GM12878 (cell line): Measurements from ENCODE around the gene DENND6A. TPM values are rescaled to one million over a fixed set of nuclear protein-coding genes. Genes with fewer than 3 reads are reported as not detected.

ENCODE experiments used
- polyA plus RNA-seq, 11 experiments: library from polyadenylated mRNA; depleted of rRNA in 4 of 11; unstranded in 6 of 11; stranded (reverse) in 5 of 11; fragments of >200 nt; fragmentation: Nextera tagmentation in 4 of 11; fragmentation: Illumina TruSeq in 1 of 11; extraction: Ambion mirVana in 4 of 11; extraction: Trizol in 1 of 11; gene quantifications; 1 replicate in 1 of 11; 2 replicates in 10 of 11; pipeline versions ENCODE4 v1.2.1 to v1.2.3, GENCODE V29; 2011 to 2016; ENCODE audit warnings: inconsistent platforms in 2 of 11, missing spikeins in 2 of 11, low read depth in 1 of 11
- small RNA-seq: library from RNA; depleted of rRNA; stranded (forward); fragments of <200 nt; gene quantifications from one replicate; pipeline ENCODE3, GENCODE V24; 2014
- total RNA-seq, 4 experiments: library from RNA; depleted of rRNA in 3 of 4; stranded (reverse); fragments of >200 nt in 3 of 4; fragmentation: Illumina TruSeq in 1 of 4; extraction: Trizol in 1 of 4; gene quantifications; 2 replicates each; pipeline versions ENCODE4 v1.2.1 to v1.2.3, GENCODE V29; 2013 to 2021

The DENND6A gene
- total and polyA plus RNA-seq, 10 of the 15 experiments (the other 5 are each of a cell fraction or from before 2014, with no cell fraction given): 1.8 to 15.3 (median 10.3) TPM

Small RNAs within 50 kb of the gene (small RNA-seq; reads per million reads assigned to genes)
- gene RNU6ATAC26P: not detected

Other genes with a start within 250 kb of the DENND6A start
- gene DNAH12, start 148.7 kb downstream of the DENND6A start, total RNA-seq (2014; rRNA removed): under 0.01 and 0.11 TPM in 2 replicates
- 0.05 and 0.09 TPM in 2 replicates for gene DNAH12, start 148.7 kb downstream of the DENND6A start, total RNA-seq (2014; rRNA removed; fragmentation: Illumina TruSeq; extraction: Trizol)
- gene DNAH12, start 148.7 kb downstream of the DENND6A start, total RNA-seq (2021): 0.05 and 0.19 TPM in 2 replicates
- 0.05 and 0.27 TPM in 2 replicates for gene DNAH12, start 148.7 kb downstream of the DENND6A start, polyA plus RNA-seq (2011; rRNA removed)
- gene DNAH12, start 148.7 kb downstream of the DENND6A start, polyA plus RNA-seq (2014; fragmentation: Illumina TruSeq; extraction: Trizol): 0.10 and 0.13 TPM in 2 replicates
- gene DNAH12, start 148.7 kb downstream of the DENND6A start, polyA plus RNA-seq (2014; fragmentation: Nextera tagmentation; extraction: Ambion mirVana): under 1 TPM; 0.10 to 0.16 TPM
- 0.03 and 0.06 TPM in 2 replicates for gene DNAH12, start 148.7 kb downstream of the DENND6A start, polyA plus RNA-seq (2014; rRNA removed)
- under 1 TPM; 0.07 to 0.35 TPM for gene DNAH12, start 148.7 kb downstream of the DENND6A start, polyA plus RNA-seq (2016; fragmentation: Nextera tagmentation; extraction: Ambion mirVana)
- gene PDE12, start 136.8 kb downstream of the DENND6A start, total RNA-seq (2014; rRNA removed): 20.5 and 22.4 TPM in 2 replicates
- gene PDE12, start 136.8 kb downstream of the DENND6A start, total RNA-seq (2014; rRNA removed; fragmentation: Illumina TruSeq; extraction: Trizol): 10.7 TPM in 2 replicates
- 23.0 and 26.1 TPM in 2 replicates for gene PDE12, start 136.8 kb downstream of the DENND6A start, total RNA-seq (2021)
- 15.7 and 18.3 TPM in 2 replicates for gene PDE12, start 136.8 kb downstream of the DENND6A start, polyA plus RNA-seq (2011; rRNA removed)
- gene PDE12, start 136.8 kb downstream of the DENND6A start, polyA plus RNA-seq (2014; fragmentation: Illumina TruSeq; extraction: Trizol): 10.2 and 11.2 TPM in 2 replicates
- gene PDE12, start 136.8 kb downstream of the DENND6A start, polyA plus RNA-seq (2014; fragmentation: Nextera tagmentation; extraction: Ambion mirVana): 10 to 100 TPM in 1 of 2 experiments, 1 to 10 TPM in 1; 3.0 to 10.1 TPM
- 16.5 and 17.3 TPM in 2 replicates for gene PDE12, start 136.8 kb downstream of the DENND6A start, polyA plus RNA-seq (2014; rRNA removed)
- gene PDE12, start 136.8 kb downstream of the DENND6A start, polyA plus RNA-seq (2016; fragmentation: Nextera tagmentation; extraction: Ambion mirVana): 10 to 100 TPM; 20.8 to 20.9 TPM
- 70.3 and 80.2 TPM in 2 replicates for gene ARF4, start 95.7 kb downstream of the DENND6A start, total RNA-seq (2014; rRNA removed)
- gene ARF4, start 95.7 kb downstream of the DENND6A start, total RNA-seq (2014; rRNA removed; fragmentation: Illumina TruSeq; extraction: Trizol): 74.8 and 78.4 TPM in 2 replicates
- 65.6 and 66.2 TPM in 2 replicates for gene ARF4, start 95.7 kb downstream of the DENND6A start, total RNA-seq (2021)
- 122 and 173 TPM in 2 replicates for gene ARF4, start 95.7 kb downstream of the DENND6A start, polyA plus RNA-seq (2011; rRNA removed)
- 133 and 164 TPM in 2 replicates for gene ARF4, start 95.7 kb downstream of the DENND6A start, polyA plus RNA-seq (2014; fragmentation: Illumina TruSeq; extraction: Trizol)
- gene ARF4, start 95.7 kb downstream of the DENND6A start, polyA plus RNA-seq (2014; fragmentation: Nextera tagmentation; extraction: Ambion mirVana): 100 to 1,000 TPM; 166 to 283 TPM
- gene ARF4, start 95.7 kb downstream of the DENND6A start, polyA plus RNA-seq (2014; rRNA removed): 76.8 and 82.5 TPM in 2 replicates
- 100 to 1,000 TPM; 201 to 203 TPM for gene ARF4, start 95.7 kb downstream of the DENND6A start, polyA plus RNA-seq (2016; fragmentation: Nextera tagmentation; extraction: Ambion mirVana)
- 28.0 and 32.0 TPM in 2 replicates for gene SLMAP, start 63.2 kb upstream of the DENND6A start, total RNA-seq (2014; rRNA removed)
- 31.6 and 32.8 TPM in 2 replicates for gene SLMAP, start 63.2 kb upstream of the DENND6A start, total RNA-seq (2014; rRNA removed; fragmentation: Illumina TruSeq; extraction: Trizol)
- gene SLMAP, start 63.2 kb upstream of the DENND6A start, total RNA-seq (2021): 39.8 and 43.8 TPM in 2 replicates
- 33.8 and 44.3 TPM in 2 replicates for gene SLMAP, start 63.2 kb upstream of the DENND6A start, polyA plus RNA-seq (2011; rRNA removed)
- gene SLMAP, start 63.2 kb upstream of the DENND6A start, polyA plus RNA-seq (2014; fragmentation: Illumina TruSeq; extraction: Trizol): 24.7 and 25.5 TPM in 2 replicates
- 10 to 100 TPM in 1 of 2 experiments, 1 to 10 TPM in 1; 8.3 to 10.4 TPM for gene SLMAP, start 63.2 kb upstream of the DENND6A start, polyA plus RNA-seq (2014; fragmentation: Nextera tagmentation; extraction: Ambion mirVana)
- gene SLMAP, start 63.2 kb upstream of the DENND6A start, polyA plus RNA-seq (2014; rRNA removed): 15.1 and 17.7 TPM in 2 replicates
- 10 to 100 TPM; 22.9 to 28.3 TPM for gene SLMAP, start 63.2 kb upstream of the DENND6A start, polyA plus RNA-seq (2016; fragmentation: Nextera tagmentation; extraction: Ambion mirVana)